ENCODE measurements around the gene IGSF23. TPM values are rescaled to one million over a fixed set of nuclear protein-coding genes. Genes with fewer than 3 reads are reported as not detected.

Gene IGSF23
- total and polyA plus RNA-seq, 2 of the 13 experiments (the other 11 are each of a cell fraction or from before 2014, with no cell fraction given), result 2.3 to 8.8 TPM

DNA sequence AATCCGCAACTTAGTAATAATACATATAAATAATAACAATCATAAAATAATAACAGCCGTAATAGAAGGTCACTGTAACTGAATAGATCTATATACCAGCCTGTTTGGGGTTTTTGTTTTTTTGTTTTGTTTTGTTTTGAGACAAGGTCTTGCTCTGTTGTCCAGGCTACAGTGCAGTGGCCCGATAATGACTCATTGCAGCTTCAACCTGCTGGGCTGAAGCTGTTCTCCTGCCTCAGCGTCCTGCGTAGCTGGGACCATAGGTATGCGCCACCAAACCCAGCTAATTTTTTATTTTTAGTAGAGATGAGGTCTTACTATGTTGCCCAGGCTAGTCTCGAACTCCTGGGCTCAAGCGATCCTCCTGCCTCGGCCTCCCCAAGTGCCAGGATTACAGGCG, 950 bp downstream of the IGSF23 start (continued):
- TF ChIP-seq, protein P1, sequence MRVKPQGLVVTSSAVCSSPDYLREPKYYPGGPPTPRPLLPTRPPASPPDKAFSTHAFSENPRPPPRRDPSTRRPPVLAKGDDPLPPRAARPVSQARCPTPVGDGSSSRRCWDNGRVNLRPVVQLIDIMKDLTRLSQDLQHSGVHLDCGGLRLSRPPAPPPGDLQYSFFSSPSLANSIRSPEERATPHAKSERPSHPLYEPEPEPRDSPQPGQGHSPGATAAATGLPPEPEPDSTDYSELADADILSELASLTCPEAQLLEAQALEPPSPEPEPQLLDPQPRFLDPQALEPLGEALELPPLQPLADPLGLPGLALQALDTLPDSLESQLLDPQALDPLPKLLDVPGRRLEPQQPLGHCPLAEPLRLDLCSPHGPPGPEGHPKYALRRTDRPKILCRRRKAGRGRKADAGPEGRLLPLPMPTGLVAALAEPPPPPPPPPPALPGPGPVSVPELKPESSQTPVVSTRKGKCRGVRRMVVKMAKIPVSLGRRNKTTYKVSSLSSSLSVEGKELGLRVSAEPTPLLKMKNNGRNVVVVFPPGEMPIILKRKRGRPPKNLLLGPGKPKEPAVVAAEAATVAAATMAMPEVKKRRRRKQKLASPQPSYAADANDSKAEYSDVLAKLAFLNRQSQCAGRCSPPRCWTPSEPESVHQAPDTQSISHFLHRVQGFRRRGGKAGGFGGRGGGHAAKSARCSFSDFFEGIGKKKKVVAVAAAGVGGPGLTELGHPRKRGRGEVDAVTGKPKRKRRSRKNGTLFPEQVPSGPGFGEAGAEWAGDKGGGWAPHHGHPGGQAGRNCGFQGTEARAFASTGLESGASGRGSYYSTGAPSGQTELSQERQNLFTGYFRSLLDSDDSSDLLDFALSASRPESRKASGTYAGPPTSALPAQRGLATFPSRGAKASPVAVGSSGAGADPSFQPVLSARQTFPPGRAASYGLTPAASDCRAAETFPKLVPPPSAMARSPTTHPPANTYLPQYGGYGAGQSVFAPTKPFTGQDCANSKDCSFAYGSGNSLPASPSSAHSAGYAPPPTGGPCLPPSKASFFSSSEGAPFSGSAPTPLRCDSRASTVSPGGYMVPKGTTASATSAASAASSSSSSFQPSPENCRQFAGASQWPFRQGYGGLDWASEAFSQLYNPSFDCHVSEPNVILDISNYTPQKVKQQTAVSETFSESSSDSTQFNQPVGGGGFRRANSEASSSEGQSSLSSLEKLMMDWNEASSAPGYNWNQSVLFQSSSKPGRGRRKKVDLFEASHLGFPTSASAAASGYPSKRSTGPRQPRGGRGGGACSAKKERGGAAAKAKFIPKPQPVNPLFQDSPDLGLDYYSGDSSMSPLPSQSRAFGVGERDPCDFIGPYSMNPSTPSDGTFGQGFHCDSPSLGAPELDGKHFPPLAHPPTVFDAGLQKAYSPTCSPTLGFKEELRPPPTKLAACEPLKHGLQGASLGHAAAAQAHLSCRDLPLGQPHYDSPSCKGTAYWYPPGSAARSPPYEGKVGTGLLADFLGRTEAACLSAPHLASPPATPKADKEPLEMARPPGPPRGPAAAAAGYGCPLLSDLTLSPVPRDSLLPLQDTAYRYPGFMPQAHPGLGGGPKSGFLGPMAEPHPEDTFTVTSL (CRISPR knock-in tag; IDR thresholded peaks at IDR 0.05; ENCODE audit: borderline replicate concordance), result 0 out of 2 replicates have a peak, but pooled peaks have one; percentile 10
- TF ChIP-seq ZNF562 (CRISPR knock-in tag; IDR thresholded peaks at IDR 0.05; ENCODE audit: borderline replicate concordance) (no peak), POLR2A (IDR thresholded peaks at IDR 0.05; ENCODE audit: insufficient read depth in 1 of 2, low read depth in 2 of 2, low read length in 2 of 2) (0 out of 4 replicates have a peak, but pooled peaks of 1 of the 2 experiments have one; percentile 22), FOSL2 (CRISPR knock-in tag; IDR thresholded peaks at IDR 0.05) (peak; percentile 57; the same call in 1 of the 2 replicates), ZNF629 (CRISPR knock-in tag; conservative IDR thresholded peaks at IDR 0.05) (0 out of 2 replicates have a peak, but pooled peaks have one; percentile 6), ZSCAN29 (CRISPR knock-in tag; conservative IDR thresholded peaks at IDR 0.05) (no peak), JUN (CRISPR knock-in tag; IDR thresholded peaks at IDR 0.05) (no peak), PRPF4 (IDR thresholded peaks at IDR 0.05; ENCODE audit: low read depth, low read length, poor library complexity, severe bottlenecking) (peak; percentile 15), ZNF646 (CRISPR knock-in tag; IDR thresholded peaks at IDR 0.05) (no peak), GABPA (IDR thresholded peaks at IDR 0.05; ENCODE audit: low read depth, low read length) (no peak), GABPA (CRISPR knock-in tag; IDR thresholded peaks at IDR 0.05; ENCODE audit: low read depth) (no peak), ZNF121 (CRISPR knock-in tag; IDR thresholded peaks at IDR 0.05) (peak; percentile 83), ZNF709 (CRISPR knock-in tag; IDR thresholded peaks at IDR 0.05) (no peak), STAT5B (CRISPR knock-in tag; IDR thresholded peaks at IDR 0.05) (no peak), BHLHE40 (IDR thresholded peaks at IDR 0.05; ENCODE audit: low read length) (no peak), MZF1 (CRISPR knock-in tag; IDR thresholded peaks at IDR 0.05; ENCODE audit: borderline replicate concordance) (no peak), ZBTB49 (CRISPR knock-in tag; IDR thresholded peaks at IDR 0.05; ENCODE audit: borderline replicate concordance) (no peak)
